ENCODE data around the gene ULK3.

DNA sequence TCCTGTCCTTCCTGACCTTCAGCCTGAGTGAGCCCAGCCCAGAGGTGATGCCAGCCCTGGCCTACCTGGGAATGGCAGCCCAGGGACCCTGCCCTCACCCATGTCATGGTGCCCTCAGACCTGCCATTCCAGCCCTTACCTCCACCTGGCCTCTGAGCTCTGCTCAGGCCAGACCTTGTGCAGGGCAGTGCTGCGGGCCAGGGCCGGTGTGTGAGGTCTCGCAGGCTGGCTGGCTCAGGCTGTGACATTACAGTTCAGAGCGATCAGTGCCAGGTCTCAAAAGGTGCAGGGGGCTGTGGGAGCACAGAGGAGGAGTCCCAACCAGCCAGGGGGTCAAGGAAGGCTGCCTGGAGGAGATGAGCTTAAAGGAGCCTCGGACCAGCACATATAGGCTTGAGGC is 22.9 kb downstream of the ULK3 start:
- TF ChIP-seq, protein P1, sequence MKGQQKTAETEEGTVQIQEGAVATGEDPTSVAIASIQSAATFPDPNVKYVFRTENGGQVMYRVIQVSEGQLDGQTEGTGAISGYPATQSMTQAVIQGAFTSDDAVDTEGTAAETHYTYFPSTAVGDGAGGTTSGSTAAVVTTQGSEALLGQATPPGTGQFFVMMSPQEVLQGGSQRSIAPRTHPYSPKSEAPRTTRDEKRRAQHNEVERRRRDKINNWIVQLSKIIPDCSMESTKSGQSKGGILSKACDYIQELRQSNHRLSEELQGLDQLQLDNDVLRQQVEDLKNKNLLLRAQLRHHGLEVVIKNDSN (IDR thresholded peaks at IDR 0.05) = no peak
- no peak for TF ChIP-seq EP300 (IDR thresholded peaks at IDR 0.05; ENCODE audit: borderline replicate concordance)
- TF ChIP-seq, protein P2, sequence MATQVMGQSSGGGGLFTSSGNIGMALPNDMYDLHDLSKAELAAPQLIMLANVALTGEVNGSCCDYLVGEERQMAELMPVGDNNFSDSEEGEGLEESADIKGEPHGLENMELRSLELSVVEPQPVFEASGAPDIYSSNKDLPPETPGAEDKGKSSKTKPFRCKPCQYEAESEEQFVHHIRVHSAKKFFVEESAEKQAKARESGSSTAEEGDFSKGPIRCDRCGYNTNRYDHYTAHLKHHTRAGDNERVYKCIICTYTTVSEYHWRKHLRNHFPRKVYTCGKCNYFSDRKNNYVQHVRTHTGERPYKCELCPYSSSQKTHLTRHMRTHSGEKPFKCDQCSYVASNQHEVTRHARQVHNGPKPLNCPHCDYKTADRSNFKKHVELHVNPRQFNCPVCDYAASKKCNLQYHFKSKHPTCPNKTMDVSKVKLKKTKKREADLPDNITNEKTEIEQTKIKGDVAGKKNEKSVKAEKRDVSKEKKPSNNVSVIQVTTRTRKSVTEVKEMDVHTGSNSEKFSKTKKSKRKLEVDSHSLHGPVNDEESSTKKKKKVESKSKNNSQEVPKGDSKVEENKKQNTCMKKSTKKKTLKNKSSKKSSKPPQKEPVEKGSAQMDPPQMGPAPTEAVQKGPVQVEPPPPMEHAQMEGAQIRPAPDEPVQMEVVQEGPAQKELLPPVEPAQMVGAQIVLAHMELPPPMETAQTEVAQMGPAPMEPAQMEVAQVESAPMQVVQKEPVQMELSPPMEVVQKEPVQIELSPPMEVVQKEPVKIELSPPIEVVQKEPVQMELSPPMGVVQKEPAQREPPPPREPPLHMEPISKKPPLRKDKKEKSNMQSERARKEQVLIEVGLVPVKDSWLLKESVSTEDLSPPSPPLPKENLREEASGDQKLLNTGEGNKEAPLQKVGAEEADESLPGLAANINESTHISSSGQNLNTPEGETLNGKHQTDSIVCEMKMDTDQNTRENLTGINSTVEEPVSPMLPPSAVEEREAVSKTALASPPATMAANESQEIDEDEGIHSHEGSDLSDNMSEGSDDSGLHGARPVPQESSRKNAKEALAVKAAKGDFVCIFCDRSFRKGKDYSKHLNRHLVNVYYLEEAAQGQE (IDR thresholded peaks at IDR 0.05; ENCODE audit: low read depth) = no peak
- TF ChIP-seq EGR1 (IDR thresholded peaks at IDR 0.05) = no peak
- TF ChIP-seq FOXM1 (IDR thresholded peaks at IDR 0.05; ENCODE audit: borderline replicate concordance, low read depth) = no peak
- no peak for TF ChIP-seq TCF12 (IDR thresholded peaks at IDR 0.05; ENCODE audit: low read depth)
- TF ChIP-seq TEAD4 (IDR thresholded peaks at IDR 0.05) = no peak
- no peak for TF ChIP-seq CREB1 (IDR thresholded peaks at IDR 0.05; ENCODE audit: low read depth)
- TF ChIP-seq ZBTB7A (IDR thresholded peaks at IDR 0.05; ENCODE audit: low read depth) = no peak
- TF ChIP-seq, protein P3, sequence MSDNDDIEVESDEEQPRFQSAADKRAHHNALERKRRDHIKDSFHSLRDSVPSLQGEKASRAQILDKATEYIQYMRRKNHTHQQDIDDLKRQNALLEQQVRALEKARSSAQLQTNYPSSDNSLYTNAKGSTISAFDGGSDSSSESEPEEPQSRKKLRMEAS (IDR thresholded peaks at IDR 0.05) = no peak
- TF ChIP-seq CEBPB (IDR thresholded peaks at IDR 0.05) = no peak
- TF ChIP-seq NFIC (IDR thresholded peaks at IDR 0.05) = no peak
- TF ChIP-seq RAD21 (IDR thresholded peaks at IDR 0.05; ENCODE audit: low read depth) = no peak
